ENCODE data around the gene ARHGAP33.

ARHGAP33 gene

DNA sequence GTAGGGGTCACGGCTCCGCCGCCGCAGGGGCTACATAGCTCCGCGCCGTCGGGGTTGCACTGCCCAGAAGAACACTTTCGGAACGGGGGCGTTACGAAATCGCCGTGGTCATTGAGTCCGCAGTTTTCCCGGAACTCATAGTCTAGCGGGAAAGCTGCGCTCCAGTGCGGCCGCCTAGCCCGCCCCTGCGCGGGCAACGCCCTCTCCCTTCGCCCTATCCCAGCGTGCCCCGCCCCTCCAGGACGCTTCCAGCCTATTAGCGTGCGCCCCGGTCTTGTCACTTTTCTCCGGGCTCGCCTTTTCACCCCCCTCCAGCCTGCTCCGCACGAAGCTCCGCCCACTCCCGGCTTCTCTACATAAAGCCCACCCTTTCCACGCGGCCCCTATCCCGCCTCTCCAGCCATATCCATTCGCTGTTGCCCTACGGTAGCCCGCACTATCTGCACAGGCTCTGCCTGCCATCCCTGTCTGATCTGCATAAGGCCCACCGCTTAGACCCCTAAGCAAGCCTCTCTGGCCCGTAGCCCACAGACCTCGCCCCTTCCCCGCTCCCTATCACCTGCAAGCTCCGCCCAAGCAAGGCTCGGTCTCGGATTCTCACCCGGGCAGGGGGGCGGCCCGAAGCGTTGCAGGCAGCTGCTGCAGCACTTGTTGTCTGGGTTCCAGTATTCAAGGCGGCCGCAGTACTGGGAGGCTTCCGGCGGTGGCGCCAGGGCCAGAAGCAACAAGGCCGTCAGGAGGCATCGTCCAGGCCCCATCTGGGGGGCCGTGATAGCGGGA lies 34.8 kb upstream of the ARHGAP33 start:
- DNase-seq (ENCODE audit: low spot score): peak; percentile 99

DNA sequence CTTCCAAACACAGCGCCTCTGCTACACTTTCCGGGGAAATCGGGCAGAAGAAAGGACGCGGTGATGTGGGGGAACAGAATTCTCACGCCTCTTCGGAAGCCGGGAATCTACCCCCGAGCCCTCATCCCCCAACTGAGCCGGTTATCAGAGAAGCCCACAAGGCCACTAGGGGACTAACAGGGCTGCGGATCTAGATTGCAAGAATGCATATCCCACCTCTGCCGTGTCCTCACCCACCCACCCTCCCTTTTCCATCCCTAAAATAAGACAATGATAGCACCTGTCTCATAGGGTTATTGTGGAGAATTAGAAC lies 34.2 kb upstream of the ARHGAP33 start:
- no peak for DNase-seq (ENCODE audit: low spot score)

DNA sequence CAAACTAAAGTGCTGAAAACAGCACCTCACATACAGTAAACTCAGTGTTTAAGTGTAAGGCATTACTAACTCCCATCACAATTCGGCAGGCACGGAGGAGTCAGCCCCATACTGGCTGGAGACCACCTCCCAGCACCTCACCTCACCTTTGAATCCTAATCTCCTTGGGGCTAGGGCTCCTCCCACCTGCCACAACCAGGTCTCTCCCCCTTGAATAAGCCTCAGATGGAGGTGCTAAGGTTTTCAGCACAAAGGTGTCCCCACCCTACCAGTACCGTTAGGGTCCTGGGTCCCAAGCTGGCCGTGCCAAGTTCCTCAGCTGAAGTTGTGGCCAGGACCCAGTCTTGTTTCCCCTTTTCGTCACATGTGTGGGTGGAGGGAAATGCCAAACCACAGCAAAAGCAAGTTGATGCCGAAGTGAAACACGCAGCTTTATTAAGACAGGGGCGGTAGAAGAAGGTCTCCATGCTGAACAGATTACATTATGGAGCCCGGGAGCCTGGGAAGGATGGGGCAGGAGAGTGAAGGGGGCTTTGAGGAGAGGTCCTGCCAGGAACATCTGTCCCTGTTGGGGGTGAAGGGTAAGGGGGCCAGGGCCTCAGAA lies 33.1 kb upstream of the ARHGAP33 start, which contains the start of gene IGFLR1:
Gene IGFLR1 (minus strand): TSS at position 332 of the 604 bp plus-strand sequence. CDS start 1,272 bp downstream, outside the sequence.
- DNase-seq (ENCODE audit: low spot score): no peak

DNA sequence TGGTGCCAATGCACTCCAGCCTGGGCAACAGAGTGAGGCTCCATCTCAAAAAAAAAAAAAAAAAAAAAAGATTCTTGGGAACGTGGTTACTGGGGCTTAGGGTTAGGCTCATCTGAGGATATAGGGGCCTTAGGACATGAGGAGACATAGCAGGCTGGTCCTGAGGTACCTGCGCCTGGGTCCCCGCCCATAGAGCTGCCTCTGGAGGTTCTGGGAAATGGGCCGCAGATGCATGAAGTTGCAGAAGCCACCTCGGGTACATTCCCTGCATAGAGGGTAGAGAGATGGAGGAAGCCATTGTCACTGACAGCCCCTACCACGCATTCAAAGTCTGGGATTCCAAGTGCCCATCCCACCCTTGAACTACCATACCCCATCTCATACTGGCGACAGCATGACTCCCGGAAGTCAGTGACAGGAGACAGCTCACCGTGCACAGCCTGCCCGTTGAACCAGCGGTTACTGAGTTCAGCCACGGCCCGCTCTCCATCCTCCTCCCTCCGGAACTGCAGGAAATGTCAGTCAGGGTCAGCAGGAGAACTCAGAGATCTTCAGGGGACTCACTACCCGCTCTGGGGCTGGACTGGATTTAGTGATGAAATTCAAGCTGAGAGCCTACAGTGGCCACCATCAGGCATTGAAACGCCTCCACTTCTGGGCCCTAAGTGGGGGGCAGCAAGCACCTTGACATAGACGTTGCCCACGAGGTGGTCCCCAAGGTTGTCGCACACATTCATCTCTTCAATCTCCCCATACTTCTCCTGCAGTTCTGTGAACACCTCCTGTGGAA lies 31.5 kb upstream of the ARHGAP33 start:
- DNase-seq (ENCODE audit: low spot score): no peak

DNA sequence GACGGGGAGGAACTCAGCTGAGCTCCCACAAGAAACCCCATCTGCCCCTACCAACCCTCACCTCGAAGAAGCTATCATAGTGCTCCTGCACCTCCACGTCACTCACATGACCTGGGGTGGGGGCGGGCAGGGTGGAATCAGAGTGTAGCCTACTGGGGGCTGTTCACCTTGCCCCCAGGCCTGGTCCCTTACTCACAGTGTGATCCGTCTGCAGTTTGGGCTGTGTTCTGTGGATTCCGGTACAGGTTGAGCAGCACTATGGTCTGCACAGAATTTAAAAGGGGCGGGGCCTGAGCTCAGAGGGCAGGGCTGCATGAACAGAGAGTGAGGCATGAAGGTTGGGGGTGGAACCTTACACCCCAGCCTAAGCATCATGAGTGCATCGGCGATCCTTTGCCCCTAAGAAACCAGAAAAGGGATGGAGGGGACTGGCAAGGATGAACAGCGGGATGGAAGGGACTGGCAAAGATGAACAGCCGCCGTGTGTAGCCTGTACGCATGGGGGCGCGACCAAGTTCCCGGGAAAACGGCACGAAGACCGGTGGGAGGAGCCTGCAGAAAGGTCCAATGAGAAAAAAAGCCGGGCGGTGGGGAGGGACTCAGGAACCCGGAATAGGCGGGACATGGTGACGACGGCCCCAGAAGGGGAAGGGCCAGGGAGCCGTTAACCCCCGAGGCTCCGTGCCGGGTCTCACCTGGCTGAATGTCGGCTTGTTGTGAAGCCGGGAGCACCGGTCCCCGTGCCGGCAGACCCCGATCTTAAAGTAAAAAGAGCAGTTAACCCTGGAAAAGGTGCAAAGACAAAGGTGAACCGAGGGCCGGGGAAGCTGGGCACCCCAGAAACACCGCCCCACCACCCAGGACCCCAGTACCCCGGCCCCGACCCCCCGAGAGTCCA lies 30.7 kb upstream of the ARHGAP33 start:
- peak; percentile 93 for DNase-seq (ENCODE audit: low spot score)

DNA sequence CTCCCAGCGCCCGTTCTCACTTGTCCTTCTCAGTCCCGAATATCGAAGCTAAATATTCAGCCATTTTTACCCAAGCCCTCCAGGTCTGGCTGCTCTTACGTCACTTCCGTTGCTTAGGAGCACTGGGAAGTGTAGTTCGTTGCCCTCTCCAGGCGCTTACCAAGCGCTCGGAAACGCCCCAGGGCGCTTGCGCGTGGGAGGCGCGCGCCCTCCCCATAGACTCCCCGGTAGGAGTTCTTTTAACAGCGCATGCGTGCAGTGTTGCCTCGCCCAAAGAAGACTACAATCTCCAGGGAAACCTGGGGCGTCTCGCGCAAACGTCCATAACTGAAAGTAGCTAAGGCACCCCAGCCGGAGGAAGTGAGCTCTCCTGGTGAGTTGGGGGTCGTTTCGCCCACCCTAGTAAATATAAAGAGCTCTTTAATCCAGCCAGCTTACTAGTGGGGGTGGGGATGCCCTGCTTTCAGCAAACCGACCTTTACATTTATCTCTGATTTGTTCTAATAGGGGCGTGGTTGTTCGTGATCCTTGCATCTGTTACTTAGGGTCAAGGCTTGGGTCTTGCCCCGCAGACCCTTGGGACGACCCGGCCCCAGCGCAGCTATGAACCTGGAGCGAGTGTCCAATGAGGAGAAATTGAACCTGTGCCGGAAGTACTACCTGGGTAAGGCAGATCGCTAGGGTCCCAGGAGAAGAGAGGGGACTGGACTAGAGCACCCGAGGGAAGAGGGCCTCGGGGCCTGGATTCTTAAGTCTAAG lies 29.9 kb upstream of the ARHGAP33 start, which contains the start of the genes PSENEN and U2AF1L4:
Gene PSENEN (plus strand): TSS at position 324 of the 759 bp plus-strand sequence. CDS start 280 bp downstream, at position 604.
Gene U2AF1L4 (minus strand): TSS at position 91 of the 759 bp plus-strand sequence. CDS start 27 bp downstream, at position 64.
- DNase-seq (ENCODE audit: low spot score): peak; percentile 96

GRCh38 chr19:35746087-35746462 lies 29.3 kb upstream of the ARHGAP33 start:
- no peak for DNase-seq (ENCODE audit: low spot score)

GRCh38 chr19:35746531-35746930 lies 28.8 kb upstream of the ARHGAP33 start:
- DNase-seq (ENCODE audit: low spot score): no peak

GRCh38 chr19:35748106-35749020 lies 27.0 kb upstream of the ARHGAP33 start, which contains the start of gene LIN37:
Gene LIN37, plus strand, starts transcription at chr19:35748576. Its CDS starts 149 bp downstream, at chr19:35748725.
- peak; percentile 97 for DNase-seq (ENCODE audit: low spot score)

- no peak for DNase-seq (ENCODE audit: low spot score)
Observed at GRCh38 chr19:35750167-35750566, 25.2 kb upstream of the ARHGAP33 start.

GRCh38 chr19:35751839-35752745 lies 23.3 kb upstream of the ARHGAP33 start:
- no peak for DNase-seq (ENCODE audit: low spot score)

DNA sequence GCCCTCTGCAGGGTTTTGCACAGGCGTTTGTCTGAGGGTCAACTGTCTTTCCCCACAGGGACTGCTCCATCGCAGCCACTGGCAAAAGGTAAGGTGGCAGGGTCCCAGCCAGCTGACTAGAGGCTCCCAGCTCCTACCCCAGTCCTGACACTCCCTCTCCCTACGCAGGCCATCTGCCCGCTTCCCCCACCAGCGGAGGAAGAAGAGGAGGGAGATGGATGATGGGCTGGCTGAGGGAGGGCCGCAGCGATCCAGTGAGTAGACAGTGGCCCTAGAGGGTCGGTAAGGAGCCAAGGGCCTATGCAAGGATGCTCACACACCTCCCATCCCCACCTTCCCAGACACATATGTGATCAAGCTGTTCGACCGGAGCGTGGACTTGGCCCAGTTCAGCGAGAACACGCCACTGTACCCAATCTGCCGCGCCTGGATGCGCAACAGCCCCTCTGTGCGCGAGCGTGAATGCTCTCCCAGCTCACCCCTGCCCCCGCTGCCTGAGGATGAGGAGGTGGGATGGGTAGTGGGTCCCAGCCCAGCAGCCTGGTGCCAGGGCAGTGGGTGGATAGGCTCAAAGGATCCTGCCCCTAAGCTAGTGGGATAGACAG lies 22.5 kb upstream of the ARHGAP33 start:
- no peak for DNase-seq (ENCODE audit: low spot score)

DNA sequence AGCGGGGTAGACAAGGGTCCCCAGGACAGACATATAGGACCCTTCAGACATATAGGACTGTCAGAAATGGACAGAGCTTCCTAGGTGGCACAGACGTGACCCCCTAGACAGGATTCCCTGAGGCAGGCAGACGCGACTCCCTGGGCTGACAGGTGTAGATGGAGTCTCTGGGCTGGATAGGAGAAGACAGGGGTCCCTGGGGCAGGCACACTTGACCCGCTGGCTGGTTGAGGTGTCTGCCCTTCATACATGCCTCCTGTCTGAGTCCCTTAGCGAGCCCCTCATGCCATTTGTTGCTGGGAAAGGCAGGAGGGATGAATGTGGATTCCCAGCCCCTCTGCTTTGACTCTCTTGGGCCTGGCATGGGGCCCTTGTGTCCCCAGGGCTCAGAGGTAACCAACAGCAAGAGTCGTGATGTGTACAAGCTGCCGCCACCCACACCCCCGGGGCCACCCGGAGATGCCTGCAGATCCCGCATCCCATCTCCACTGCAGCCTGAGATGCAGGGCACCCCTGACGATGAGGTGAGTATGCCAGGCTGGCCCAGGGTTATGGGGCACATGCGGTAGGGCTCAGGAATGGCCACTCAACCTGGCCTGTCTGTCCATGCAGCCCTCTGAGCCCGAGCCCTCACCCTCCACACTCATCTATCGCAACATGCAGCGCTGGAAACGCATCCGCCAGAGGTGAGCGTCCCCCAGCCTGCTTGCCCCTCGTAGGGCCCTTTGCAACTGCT lies 21.6 kb upstream of the ARHGAP33 start:
- DNase-seq (ENCODE audit: low spot score): no peak

DNA sequence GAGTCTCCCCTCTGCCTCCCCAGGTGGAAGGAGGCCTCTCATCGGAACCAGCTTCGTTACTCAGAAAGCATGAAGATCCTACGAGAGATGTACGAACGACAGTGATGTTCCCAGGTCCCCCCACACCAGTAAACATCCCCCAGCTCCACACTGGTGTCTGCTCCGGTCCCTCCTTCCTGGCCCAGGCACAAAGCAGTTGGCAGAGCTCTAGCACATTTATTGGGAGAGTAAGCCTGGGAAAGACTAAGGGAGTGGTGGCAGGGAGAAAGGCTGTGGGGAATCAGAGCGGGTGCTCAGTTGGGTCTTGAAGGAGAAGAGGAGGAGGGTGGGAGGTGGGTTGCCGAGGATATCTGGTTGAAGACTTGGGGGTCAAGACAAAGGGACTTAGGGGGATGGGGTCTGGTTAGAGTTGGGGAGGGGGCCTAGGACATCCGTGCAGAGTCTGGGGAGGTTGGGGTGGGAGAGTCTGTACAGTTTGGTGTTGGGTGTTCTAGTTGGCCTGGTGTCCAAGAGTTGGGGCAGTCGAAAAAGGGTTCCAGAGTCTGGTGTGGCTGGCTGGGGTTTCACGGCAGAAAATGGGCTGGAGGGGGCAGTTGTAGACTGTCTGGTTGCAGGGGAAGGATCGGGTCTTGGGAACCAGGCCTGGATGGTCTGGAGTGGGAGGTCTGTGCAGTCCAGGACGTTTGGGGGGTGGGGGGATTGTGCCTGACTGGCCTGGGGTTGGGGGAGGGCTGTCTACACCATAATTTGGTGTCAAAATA lies 20.8 kb upstream of the ARHGAP33 start:
- DNase-seq (ENCODE audit: low spot score): no peak

DNA sequence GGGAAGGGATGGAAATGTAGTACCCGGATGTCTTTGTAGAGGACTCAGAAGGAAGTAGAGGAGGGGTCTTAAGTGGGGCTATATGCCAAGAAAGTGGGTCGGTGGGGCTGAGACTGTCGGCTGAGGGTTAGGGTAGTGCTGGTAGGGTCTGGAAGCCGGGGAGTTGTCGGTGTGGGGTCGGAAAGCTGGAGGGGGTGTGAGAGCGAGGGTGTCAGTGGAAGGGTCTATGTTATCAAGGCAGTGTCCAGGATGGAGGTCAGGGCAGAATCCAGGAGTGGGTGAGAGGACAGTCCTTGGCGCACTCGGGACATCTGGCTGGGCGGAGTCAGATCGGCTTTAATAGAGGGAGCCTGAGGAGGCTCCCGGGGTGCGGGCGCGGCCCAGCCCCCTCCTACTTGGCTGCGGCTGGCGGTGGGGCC lies 20.2 kb upstream of the ARHGAP33 start:
- DNase-seq (ENCODE audit: low spot score): no peak

GRCh38 chr19:35755550-35756376 lies 19.6 kb upstream of the ARHGAP33 start:
- DNase-seq (ENCODE audit: low spot score): peak; percentile 82

Measured in GM03348 (cell line).